HEK293T (cell line): ENCODE results near the gene NAA16.

Experiments used
- BHLHE40 ChIP-seq: fragments of 450-650 bp; IDR thresholded peaks from 2 replicates; pipeline ENCODE4 v1.6.1; 2016; ENCODE audit warnings: mild to moderate bottlenecking, moderate library complexity, borderline replicate concordance
- ELF4 ChIP-seq: fragments of 450-650 bp; IDR thresholded peaks from 2 replicates; pipeline ENCODE4 v1.6.1; 2017; ENCODE audit warnings: antibody characterized with exemption
- L3MBTL2 ChIP-seq: fragments of 450-650 bp; conservative IDR thresholded peaks from 2 replicates; pipeline ENCODE4 v1.6.1; 2016; ENCODE audit warnings: mild to moderate bottlenecking
- PKNOX1 ChIP-seq: fragments of 450-650 bp; IDR thresholded peaks from 2 replicates; pipeline ENCODE4 v1.6.1; 2016
- SP1 ChIP-seq: fragments of 450-650 bp; IDR thresholded peaks from 2 replicates; pipeline ENCODE4 v1.6.1; 2017

- TF ChIP-seq SP1 (no peak), ELF4 (no peak), L3MBTL2 (no peak), PKNOX1 (no peak), BHLHE40 (no peak)
Measured at GRCh38 chr13:41365631-41366030, 54.6 kb downstream of the NAA16 start.
